Prostate gland (tissue), 2 donors: ENCODE data around the gene EPHB6.

Source experiments
- CTCF ChIP-seq, 4 experiments: fragments of 200-600 bp in 2 of 4; fragments of 450-650 bp in 2 of 4; sonication (generic) in 2 of 4; IDR thresholded peaks; 1 replicate in 3 of 4; 2 replicates in 1 of 4; pipeline ENCODE4 v1.5.1; 2016 to 2019; ENCODE audit warnings: antibody characterized with exemption in 4 of 4, mild to moderate bottlenecking in 2 of 4, moderate library complexity in 2 of 4
- POLR2A ChIP-seq: fragments of 450-650 bp; IDR thresholded peaks from one replicate; pipeline ENCODE4 v1.6.1; 2016; ENCODE audit warnings: antibody characterized with exemption, mild to moderate bottlenecking
- POLR2AphosphoS5 ChIP-seq: sonication (generic); formaldehyde crosslinking; IDR thresholded peaks from one replicate; pipeline ENCODE4 v1.6.1; 2017; ENCODE audit warnings: antibody characterized with exemption

GRCh38 chr7:142870566-142871259 is 15.8 kb downstream of the EPHB6 start:
- TF ChIP-seq CTCF (IDR thresholded peaks at IDR 0.05) (no peak), POLR2A (no peak), POLR2AphosphoS5 (no peak)
